Fibroblast of skin of scalp (primary cell): ENCODE results near the gene HTR3C.

Experiments used
- DNase-seq: peaks from one replicate; pipeline ENCODE4 v3.0.0-alpha.2; 2013

The HTR3C gene

GRCh38 chr3:184096811-184097383, 44.0 kb downstream of the HTR3C start, which contains the start of gene HTR3E:
TSS of gene HTR3E (plus strand) at chr3:184097064. CDS start at chr3:184097530, 466 bp downstream.
- no peak for DNase-seq

- no peak for DNase-seq
Measured at GRCh38 chr3:184097556-184097955, 44.7 kb downstream of the HTR3C start.

GRCh38 chr3:184099806-184100686, 47.2 kb downstream of the HTR3C start:
- DNase-seq = no peak
